ENCODE results near the gene PIGT.
"Not testable (repeated sequence)": the region's sequence is repeated elsewhere in the genome, so short reads cannot be mapped to it uniquely, and the experiment has no call there.

PIGT gene

DNA sequence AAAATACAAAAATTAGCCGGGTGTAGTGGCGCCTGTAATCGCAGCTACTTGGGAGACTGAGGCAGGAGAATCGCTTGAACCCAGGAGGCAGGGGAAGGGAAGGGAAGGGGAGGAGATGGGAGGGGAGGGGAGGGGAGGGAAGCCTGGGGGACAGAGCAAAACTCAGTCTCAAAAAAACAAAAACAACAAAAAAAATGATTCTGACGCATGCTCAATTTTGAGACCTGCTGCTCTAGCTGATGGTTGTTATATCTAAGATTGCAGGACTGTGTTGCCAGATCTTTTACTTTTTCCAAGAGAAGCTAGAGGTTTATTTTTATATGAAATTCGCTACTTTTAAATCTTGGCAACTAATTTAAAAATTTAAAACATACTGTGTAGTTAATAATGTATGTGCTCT, 51.2 kb downstream of the PIGT start:
- no peak for DNase-seq

DNA sequence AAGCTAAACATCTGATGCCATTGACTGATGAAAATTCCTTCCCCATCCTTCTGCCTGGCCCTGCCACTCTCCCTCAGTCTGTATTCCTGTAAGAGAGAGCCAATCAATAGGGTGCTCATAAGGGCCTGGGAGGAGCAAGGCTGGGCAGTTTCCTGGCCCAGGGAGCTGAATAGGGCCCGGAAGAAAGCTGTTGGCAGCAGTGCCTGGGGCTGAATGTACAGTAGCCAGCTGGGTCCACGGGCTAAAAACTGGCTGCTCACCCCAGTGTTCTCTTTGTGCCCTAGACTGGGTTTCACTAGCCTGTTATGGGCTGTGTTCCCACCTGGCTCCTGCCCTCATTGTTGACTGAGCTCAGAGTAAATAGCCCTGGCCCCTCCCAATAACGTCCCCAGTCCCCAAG, 51.9 kb downstream of the PIGT start:
- peak; percentile 69 for DNase-seq

DNA sequence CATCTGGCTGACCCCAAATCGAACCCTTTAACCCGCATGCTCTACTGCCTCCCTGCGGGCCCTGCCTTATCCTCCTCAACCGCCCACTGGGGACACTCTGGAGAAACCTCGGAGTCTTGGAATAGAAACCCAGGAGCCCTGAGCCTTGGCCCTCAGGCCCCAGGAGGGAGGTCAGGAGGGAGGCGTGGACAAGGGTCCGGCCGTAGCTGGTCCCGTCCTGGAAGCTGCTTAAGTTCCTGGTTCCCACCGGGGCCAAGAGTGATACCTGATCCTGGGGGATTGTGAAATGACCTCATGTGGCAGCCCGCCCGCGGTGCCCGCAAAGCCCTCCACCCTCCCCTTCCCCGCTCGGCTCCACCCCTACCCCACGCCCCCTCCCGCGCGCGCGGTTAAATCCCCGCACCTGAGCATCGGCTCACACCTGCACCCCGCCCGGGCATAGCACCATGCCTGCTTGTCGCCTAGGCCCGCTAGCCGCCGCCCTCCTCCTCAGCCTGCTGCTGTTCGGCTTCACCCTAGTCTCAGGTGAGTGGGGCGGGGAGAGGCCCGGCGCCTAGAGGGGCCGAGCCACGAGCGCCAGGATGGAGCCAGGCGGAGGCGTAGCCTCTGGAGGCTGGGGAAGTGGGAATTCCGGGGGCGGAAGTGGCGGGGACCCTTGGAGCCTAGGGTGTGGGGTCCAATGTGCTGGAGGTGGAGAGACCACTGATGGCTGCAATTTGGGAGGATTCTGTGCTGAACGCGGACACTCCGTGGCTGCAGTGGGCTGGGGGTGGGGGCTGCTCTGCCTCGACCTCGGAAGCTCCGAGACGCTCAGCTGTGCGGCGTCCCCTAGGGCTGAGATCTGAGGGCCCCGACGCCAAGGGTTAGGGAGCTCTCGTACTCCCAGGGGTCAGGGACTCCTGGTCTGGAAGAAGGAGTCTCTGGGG, 53.7 kb downstream of the PIGT start, which contains the start of gene WFDC2:
Gene WFDC2, plus strand, starts transcription at position 418 of the 926 bp plus-strand sequence. Its CDS starts 29 bp downstream, at position 447.
- DNase-seq: no peak

DNA sequence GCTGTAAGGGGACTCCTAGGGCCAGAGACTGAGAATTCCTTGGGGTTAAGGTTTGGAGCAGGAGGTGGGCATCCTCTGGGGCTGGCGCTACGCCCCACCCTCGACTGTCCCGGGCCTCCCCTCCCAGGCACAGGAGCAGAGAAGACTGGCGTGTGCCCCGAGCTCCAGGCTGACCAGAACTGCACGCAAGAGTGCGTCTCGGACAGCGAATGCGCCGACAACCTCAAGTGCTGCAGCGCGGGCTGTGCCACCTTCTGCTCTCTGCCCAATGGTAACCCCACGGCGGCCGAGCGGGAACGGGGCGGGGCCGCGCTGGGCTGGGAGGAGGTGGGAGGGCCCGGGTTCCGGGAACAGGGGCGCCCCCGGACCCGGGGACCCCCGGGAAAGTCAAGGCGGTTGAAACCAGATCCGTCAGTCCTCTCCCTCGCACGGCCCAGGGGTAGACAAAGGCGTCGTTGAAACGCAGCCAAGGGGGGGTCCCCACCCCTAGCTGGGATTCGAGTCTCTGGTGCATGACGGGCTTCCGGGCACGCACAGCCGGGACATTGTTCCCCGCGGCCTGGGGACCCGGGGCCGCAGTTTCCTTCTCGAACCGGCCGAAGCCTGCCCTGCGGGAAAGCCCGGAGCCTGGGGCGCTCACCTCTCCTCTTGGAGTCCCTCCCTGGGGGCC, 54.5 kb downstream of the PIGT start:
- DNase-seq: peak; percentile 14

DNA sequence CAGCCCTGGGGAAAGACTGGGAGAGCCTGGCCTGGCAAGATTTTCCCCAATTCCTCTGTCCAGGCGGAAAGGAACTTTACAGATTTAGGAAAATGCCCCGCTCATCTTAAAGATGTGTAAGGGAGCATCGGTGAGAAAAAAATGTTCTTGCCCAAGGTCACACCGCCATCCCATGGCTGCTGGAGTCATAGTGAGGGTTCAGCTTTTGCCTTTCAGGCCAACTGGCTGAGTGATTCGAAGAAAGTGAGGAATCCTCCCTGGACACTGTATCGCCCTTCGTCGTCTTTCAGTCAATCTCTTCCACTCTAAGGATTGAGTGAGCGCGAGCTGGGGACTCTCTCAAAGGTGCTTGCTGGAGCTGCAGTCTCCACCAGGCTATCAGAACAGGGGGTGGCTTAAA, 55.0 kb downstream of the PIGT start:
- DNase-seq: no peak

DNA sequence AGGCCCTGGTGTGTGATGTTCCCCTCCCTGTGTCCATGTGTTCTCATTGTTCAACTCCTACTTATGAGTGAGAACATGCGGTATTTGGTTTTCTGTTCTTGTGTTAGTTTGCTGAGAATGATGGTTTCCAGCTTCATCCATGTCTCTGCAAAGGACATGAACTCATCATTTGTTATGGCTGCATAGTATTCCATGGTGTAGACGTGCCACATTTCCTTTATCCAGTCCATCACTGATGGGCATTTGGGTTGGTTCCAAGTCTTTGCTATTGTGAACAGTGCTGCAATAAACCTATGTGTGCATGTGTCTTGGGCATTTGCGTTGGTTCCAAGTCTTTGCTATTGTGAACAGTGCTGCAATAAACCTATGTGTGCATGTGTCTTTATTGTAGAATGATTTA, 56.3 kb downstream of the PIGT start:
- not testable (repeated sequence) for DNase-seq

Measured in COR-L47 (cell line).